ENCODE data around the gene POU2F3.

POU2F3 gene

GRCh38 chr11:120316880-120317688 is 77.1 kb downstream of the POU2F3 start:
- Histone ChIP-seq H3K9ac (ENCODE audit: low read length) (no peak overlapping the region), H3K79me2 (ENCODE audit: control insufficient read depth, insufficient read depth, low read length) (no peaks in the 10 kb centered on the region), H3K79me1 (ENCODE audit: low read length) (no peaks in the 10 kb centered on the region), H2BK5ac (ENCODE audit: low read length) (no peak overlapping the region), H3K4me3 (ENCODE audit: low read length) (no peak overlapping the region), H2AK5ac (ENCODE audit: low read length) (no peak overlapping the region), H3K4ac (ENCODE audit: low read depth, low read length) (no peak overlapping the region), H3K4me1 (ENCODE audit: control insufficient read depth, low read depth, low read length) (no peaks in the 10 kb centered on the region), H3K27me3 (ENCODE audit: insufficient read depth, low read length, poor library complexity) (no peaks in the 10 kb centered on the region), H4K5ac (ENCODE audit: low read length) (no peak overlapping the region), H2BK120ac (ENCODE audit: low read depth, low read length) (no peak overlapping the region), H3K56ac (ENCODE audit: low read length) (peak overlapping the region; percentile 10), H3K18ac (ENCODE audit: low read length) (no peak overlapping the region), H3K36me3 (ENCODE audit: control insufficient read depth, insufficient read depth, low read length) (no peaks in the 10 kb centered on the region), H3K27ac (ENCODE audit: low read depth, low read length) (no peak overlapping the region), H3K4me2 (ENCODE audit: low read length) (no peak overlapping the region), H4K8ac (ENCODE audit: low read depth, low read length) (no peak overlapping the region), H3K23ac (ENCODE audit: low read length) (no peak overlapping the region), H2BK15ac (replicated peaks; ENCODE audit: low read depth) (no peak overlapping the region)
- WGBS (ENCODE audit: extremely low coverage, insufficient coverage, low lambda C conversion rate), result no CpG with 5 or more reads among the region's 8 CpGs
- peak; percentile 63 for DNase-seq

DNA sequence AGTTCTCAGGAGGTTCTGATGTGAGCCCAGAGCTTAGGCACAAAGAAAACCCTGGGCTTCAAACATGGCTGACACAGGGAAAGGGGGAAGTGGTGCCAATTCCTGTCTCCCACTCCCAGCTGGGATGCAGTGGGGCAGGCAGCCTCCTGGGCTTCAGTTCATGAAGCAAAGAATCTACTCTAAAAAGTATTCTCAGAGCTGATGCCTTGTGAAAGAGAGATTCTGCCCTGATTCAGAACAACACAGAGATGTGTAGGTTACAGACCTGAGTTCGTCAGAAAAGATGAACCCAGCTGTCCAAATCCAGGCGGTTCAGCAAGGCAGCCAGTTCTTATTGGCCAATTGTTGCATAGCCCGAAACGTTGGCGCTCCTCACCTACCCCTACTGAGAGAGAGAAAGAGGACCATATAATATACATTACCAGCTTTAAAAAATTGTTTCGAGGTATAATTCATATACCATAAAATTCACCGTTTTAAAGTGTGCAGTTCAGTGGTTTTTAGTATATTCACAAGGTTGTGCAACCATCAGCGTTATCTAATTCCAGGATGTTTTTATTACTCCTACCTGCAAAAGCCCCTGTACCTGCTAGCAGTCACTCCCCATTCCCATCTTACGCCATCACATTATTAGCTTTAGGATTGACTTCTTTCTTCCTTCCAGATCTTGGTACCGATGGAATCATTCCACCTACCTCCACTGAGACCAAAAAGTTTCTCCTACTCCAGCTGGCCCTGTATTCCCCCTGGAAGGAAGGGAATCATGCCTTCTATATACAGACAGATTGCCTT is 77.9 kb downstream of the POU2F3 start:
- Histone ChIP-seq H2BK15ac (replicated peaks; ENCODE audit: low read depth) (no peak overlapping the region), H4K8ac (ENCODE audit: low read depth, low read length) (no peak overlapping the region), H3K4me1 (ENCODE audit: control insufficient read depth, low read depth, low read length) (no peaks in the 10 kb centered on the region), H3K4ac (ENCODE audit: low read depth, low read length) (no peak overlapping the region), H3K27me3 (ENCODE audit: insufficient read depth, low read length, poor library complexity) (no peaks in the 10 kb centered on the region), H3K23ac (ENCODE audit: low read length) (no peak overlapping the region), H4K5ac (ENCODE audit: low read length) (no peak overlapping the region), H3K27ac (ENCODE audit: low read depth, low read length) (no peak overlapping the region), H3K36me3 (ENCODE audit: control insufficient read depth, insufficient read depth, low read length) (no peaks in the 10 kb centered on the region), H2BK120ac (ENCODE audit: low read depth, low read length) (no peak overlapping the region), H3K4me3 (ENCODE audit: low read length) (no peak overlapping the region), H2BK5ac (ENCODE audit: low read length) (no peak overlapping the region), H3K79me1 (ENCODE audit: low read length) (no peaks in the 10 kb centered on the region), H3K56ac (ENCODE audit: low read length) (no peak overlapping the region), H2AK5ac (ENCODE audit: low read length) (no peak overlapping the region), H3K9ac (ENCODE audit: low read length) (no peak overlapping the region), H3K79me2 (ENCODE audit: control insufficient read depth, insufficient read depth, low read length) (no peaks in the 10 kb centered on the region), H3K18ac (ENCODE audit: low read length) (no peak overlapping the region), H3K4me2 (ENCODE audit: low read length) (no peak overlapping the region)
- no CpG with 5 or more reads among the region's 10 CpGs for WGBS (ENCODE audit: extremely low coverage, insufficient coverage, low lambda C conversion rate)
- no peak for DNase-seq

GRCh38 chr11:120318906-120319305 is 79.0 kb downstream of the POU2F3 start:
- Histone ChIP-seq H3K36me3 (ENCODE audit: control insufficient read depth, insufficient read depth, low read length) (no peaks in the 10 kb centered on the region), H2BK5ac (ENCODE audit: low read length) (no peak overlapping the region), H2BK15ac (replicated peaks; ENCODE audit: low read depth) (no peak overlapping the region), H3K27me3 (ENCODE audit: insufficient read depth, low read length, poor library complexity) (no peaks in the 10 kb centered on the region), H2AK5ac (ENCODE audit: low read length) (no peak overlapping the region), H3K27ac (ENCODE audit: low read depth, low read length) (no peak overlapping the region), H3K4ac (ENCODE audit: low read depth, low read length) (no peak overlapping the region), H3K4me1 (ENCODE audit: control insufficient read depth, low read depth, low read length) (no peaks in the 10 kb centered on the region), H3K56ac (ENCODE audit: low read length) (no peak overlapping the region), H4K8ac (ENCODE audit: low read depth, low read length) (no peak overlapping the region), H3K18ac (ENCODE audit: low read length) (no peak overlapping the region), H4K5ac (ENCODE audit: low read length) (no peak overlapping the region), H3K79me1 (ENCODE audit: low read length) (no peaks in the 10 kb centered on the region), H3K9ac (ENCODE audit: low read length) (no peak overlapping the region), H3K23ac (ENCODE audit: low read length) (no peak overlapping the region), H3K4me2 (ENCODE audit: low read length) (no peak overlapping the region), H3K4me3 (ENCODE audit: low read length) (no peak overlapping the region), H3K79me2 (ENCODE audit: control insufficient read depth, insufficient read depth, low read length) (no peaks in the 10 kb centered on the region), H2BK120ac (ENCODE audit: low read depth, low read length) (no peak overlapping the region)
- DNase-seq, result no peak
- WGBS (ENCODE audit: extremely low coverage, insufficient coverage, low lambda C conversion rate), result 100% methylated on average over 2 of the region's 4 CpGs

- Histone ChIP-seq H3K4ac (ENCODE audit: low read depth, low read length) (peak within 1 kb of the TSS; percentile 56), H2AK5ac (ENCODE audit: low read length) (no peak within 1 kb of the TSS), H3K79me2 (ENCODE audit: control insufficient read depth, insufficient read depth, low read length) (no peaks in the 10 kb centered on the region), H3K56ac (ENCODE audit: low read length) (peak within 1 kb of the TSS; percentile 91), H2BK120ac (ENCODE audit: low read depth, low read length) (no peak within 1 kb of the TSS), H3K9ac (ENCODE audit: low read length) (peak within 1 kb of the TSS; percentile 80), H3K4me3 (ENCODE audit: low read length) (peak within 1 kb of the TSS; percentile 74), H4K5ac (ENCODE audit: low read length) (no peak within 1 kb of the TSS), H3K23ac (ENCODE audit: low read length) (no peak within 1 kb of the TSS), H3K27ac (ENCODE audit: low read depth, low read length) (peak within 1 kb of the TSS; percentile 86), H3K4me2 (ENCODE audit: low read length) (peak within 1 kb of the TSS; percentile 78), H2BK5ac (ENCODE audit: low read length) (no peak within 1 kb of the TSS), H3K18ac (ENCODE audit: low read length) (peak within 1 kb of the TSS; percentile 88), H2BK15ac (replicated peaks; ENCODE audit: low read depth) (no peak within 1 kb of the TSS), H3K4me1 (ENCODE audit: control insufficient read depth, low read depth, low read length) (no peaks in the 10 kb centered on the region), H3K27me3 (ENCODE audit: insufficient read depth, low read length, poor library complexity) (no peaks in the 10 kb centered on the region), H3K79me1 (ENCODE audit: low read length) (no peaks in the 10 kb centered on the region), H4K8ac (ENCODE audit: low read depth, low read length) (no peak within 1 kb of the TSS), H3K36me3 (ENCODE audit: control insufficient read depth, insufficient read depth, low read length) (no peaks in the 10 kb centered on the region)
- DNase-seq, result peak; percentile 94
- WGBS (ENCODE audit: extremely low coverage, insufficient coverage, low lambda C conversion rate), result no CpG with 5 or more reads among the region's 84 CpGs
These were observed 85.2 kb downstream of the POU2F3 start, which contains the start of gene TLCD5 for GRCh38 chr11:120324932-120325810. TLCD5 (plus strand) TSS chr11:120325299; CDS start chr11:120327442, 2,143 bp downstream.

- H3K36me3 ChIP-seq (ENCODE audit: control insufficient read depth, insufficient read depth, low read length), result no peaks in the 10 kb centered on the region
- no peak overlapping the region for H3K18ac ChIP-seq (ENCODE audit: low read length)
- no peak overlapping the region for H2BK5ac ChIP-seq (ENCODE audit: low read length)
- H3K79me1 ChIP-seq (ENCODE audit: low read length), result no peaks in the 10 kb centered on the region
- no peak for DNase-seq
- H2AK5ac ChIP-seq (ENCODE audit: low read length), result no peak overlapping the region
- H3K56ac ChIP-seq (ENCODE audit: low read length), result no peak overlapping the region
- H2BK15ac ChIP-seq (replicated peaks; ENCODE audit: low read depth), result no peak overlapping the region
- H3K79me2 ChIP-seq (ENCODE audit: control insufficient read depth, insufficient read depth, low read length), result no peaks in the 10 kb centered on the region
- no peaks in the 10 kb centered on the region for H3K27me3 ChIP-seq (ENCODE audit: insufficient read depth, low read length, poor library complexity)
- no peak overlapping the region for H3K23ac ChIP-seq (ENCODE audit: low read length)
- no peaks in the 10 kb centered on the region for H3K4me1 ChIP-seq (ENCODE audit: control insufficient read depth, low read depth, low read length)
- H2BK120ac ChIP-seq (ENCODE audit: low read depth, low read length), result no peak overlapping the region
- no peak overlapping the region for H3K27ac ChIP-seq (ENCODE audit: low read depth, low read length)
- no peak overlapping the region for H4K5ac ChIP-seq (ENCODE audit: low read length)
- WGBS (ENCODE audit: extremely low coverage, insufficient coverage, low lambda C conversion rate), result no CpG with 5 or more reads among the region's 3 CpGs
- no peak overlapping the region for H3K4me2 ChIP-seq (ENCODE audit: low read length)
- no peak overlapping the region for H3K4me3 ChIP-seq (ENCODE audit: low read length)
- no peak overlapping the region for H3K4ac ChIP-seq (ENCODE audit: low read depth, low read length)
- no peak overlapping the region for H3K9ac ChIP-seq (ENCODE audit: low read length)
- no peak overlapping the region for H4K8ac ChIP-seq (ENCODE audit: low read depth, low read length)
These were observed 86.3 kb downstream of the POU2F3 start for GRCh38 chr11:120326228-120326627.

All from mesendoderm (in vitro differentiated cells).